Natural killer cell (primary cell): ENCODE data around the gene KCNK18. TPM values are rescaled to one million over a fixed set of nuclear protein-coding genes. Genes with fewer than 3 reads are reported as not detected.

ENCODE experiments used
- ATAC-seq, 3 donors: fragments of 150-1000 bp in 2 of 3; fragments of 200-7000 bp in 1 of 3; cut with Tn5 transposase; 1 replicate in 1 of 3; 2 replicates in 2 of 3; pipeline ENCODE4 v1.10.0; 2021; ENCODE audit warnings: mild to moderate bottlenecking in 2 of 3, moderate library complexity in 2 of 3
- DNase-seq, 2 donors: peaks; one replicate each; pipeline versions ENCODE4 v3.0.0 to v3.0.0-alpha.2; 2013 to 2021; ENCODE audit warnings: mixed read lengths in 1 of 2
- H3K27ac ChIP-seq: one replicate; pipeline ENCODE4 v1.5.1; 2013; ENCODE audit warnings: mild to moderate bottlenecking, low read length
- H3K27me3 ChIP-seq: one replicate; pipeline ENCODE4 v1.6.1; 2013; ENCODE audit warnings: low read length; ENCODE audit not compliant: control insufficient read depth, insufficient read depth
- H3K36me3 ChIP-seq: one replicate; pipeline ENCODE4 v1.6.1; 2013; ENCODE audit warnings: low read length; ENCODE audit not compliant: control insufficient read depth, insufficient read depth
- H3K4me1 ChIP-seq: one replicate; pipeline ENCODE4 v1.6.1; 2013; ENCODE audit warnings: low read length; ENCODE audit not compliant: control insufficient read depth, insufficient read depth
- H3K4me3 ChIP-seq: one replicate; pipeline ENCODE4 v1.5.1; 2013; ENCODE audit warnings: low read length
- H3K9me3 ChIP-seq: one replicate; pipeline ENCODE4 v1.6.1; 2013; ENCODE audit warnings: low read length; ENCODE audit not compliant: control insufficient read depth, insufficient read depth
- H3K27ac Mint-ChIP-seq, 2 donors: one replicate each; pipeline ENCODE4 v1.8.0; 2022; ENCODE audit warnings: mild to moderate bottlenecking in 2 of 2, mixed read lengths in 2 of 2, moderate library complexity in 1 of 2
- H3K27me3 Mint-ChIP-seq, 2 donors: one replicate each; pipeline ENCODE4 v1.8.0; 2022; ENCODE audit warnings: low read depth in 2 of 2, mixed read lengths in 2 of 2
- H3K36me3 Mint-ChIP-seq: one replicate; pipeline ENCODE4 v1.8.0; 2022; ENCODE audit warnings: mixed read lengths
- H3K4me1 Mint-ChIP-seq, 2 donors: one replicate each; pipeline ENCODE4 v1.8.0; 2022; ENCODE audit warnings: mixed read lengths in 2 of 2
- H3K4me3 Mint-ChIP-seq: one replicate; pipeline ENCODE4 v1.8.0; 2022; ENCODE audit warnings: mild to moderate bottlenecking, moderate library complexity, mixed read lengths
- H3K9me3 Mint-ChIP-seq, 2 donors: one replicate each; pipeline ENCODE4 v1.8.0; 2022; ENCODE audit warnings: mixed read lengths in 2 of 2
- CTCF ChIP-seq: fragments of 200-600 bp; IDR thresholded peaks from one replicate; pipeline ENCODE4 v1.8.0; 2022; ENCODE audit warnings: antibody characterized with exemption
- WGBS: methylation state at CpG from one replicate; pipeline ENCODE4 v1.1.7; 2013; ENCODE audit warnings: missing lambda C conversion rate; ENCODE audit not compliant: insufficient coverage; 5-methylcytosine and 5-hydroxymethylcytosine counted together
- intact Hi-C: fragments of 100-400 bp; cut with micrococcal nuclease; formaldehyde crosslinking; loops from one replicate; pipeline ENCODE4 v1.14.2; 2022
- total RNA-seq, 4 donors: library from RNA; stranded (reverse); fragments of 120-200 nt in 1 of 4; gene quantifications; one replicate each; pipeline versions ENCODE4 v1.2.3 to v1.2.4, GENCODE V29; 2013 to 2022

The KCNK18 gene
- total RNA-seq, 3 donors from 2014 or later (not counting 1 experiment from before 2014, with no cell fraction given): not detected

GRCh38 chr10:117253908-117254307 is 56.6 kb downstream of the KCNK18 start:
- Histone ChIP-seq H3K27ac (no peak overlapping the region), H3K4me1 (no peaks in the 10 kb centered on the region), H3K27me3 (no peaks in the 10 kb centered on the region), H3K9me3 (no peaks in the 10 kb centered on the region), H3K36me3 (no peaks in the 10 kb centered on the region), H3K4me3 (no peak overlapping the region)
- Mint-ChIP-seq H3K4me1 (peaks cover 3 to 11% of the 10 kb centered on the region in 2 donors), H3K27ac (no peak overlapping the region), H3K27me3 (peaks cover 7 to 20% of the 10 kb centered on the region in 2 donors), H3K9me3 (no peaks in the 10 kb centered on the region), H3K36me3 (no peaks in the 10 kb centered on the region), H3K4me3 (no peak overlapping the region)
- no peak for ATAC-seq
- TF ChIP-seq CTCF: no peak
- no peak for DNase-seq
- intact Hi-C loops: no loop called here
- WGBS: 85% methylated on average over 9 of the region's 9 CpGs

- H3K4me3 Mint-ChIP-seq: no peak overlapping the region
- no peak overlapping the region for H3K27ac ChIP-seq
- DNase-seq (no peak), ATAC-seq (no peak)
- no peaks in the 10 kb centered on the region for H3K36me3 Mint-ChIP-seq
- WGBS: 80% methylated on average over 9 of the region's 9 CpGs
- H3K27me3 ChIP-seq: no peaks in the 10 kb centered on the region
- no peaks in the 10 kb centered on the region for H3K4me1 ChIP-seq
- intact Hi-C loops: no loop called here
- peaks cover 0 to 8% of the 10 kb centered on the region in 2 donors for H3K4me1 Mint-ChIP-seq
- H3K9me3 ChIP-seq: no peaks in the 10 kb centered on the region
- peaks cover 6 to 20% of the 10 kb centered on the region in 2 donors for H3K27me3 Mint-ChIP-seq
- H3K4me3 ChIP-seq: no peak overlapping the region
- H3K36me3 ChIP-seq: no peaks in the 10 kb centered on the region
- no peak for TF ChIP-seq CTCF
- H3K27ac Mint-ChIP-seq: no peak overlapping the region
- H3K9me3 Mint-ChIP-seq: no peaks in the 10 kb centered on the region
Observed at GRCh38 chr10:117254338-117254737, 57.0 kb downstream of the KCNK18 start.

- intact Hi-C loops: no loop called here
- Histone ChIP-seq H3K4me1 (no peaks in the 10 kb centered on the region), H3K36me3 (no peaks in the 10 kb centered on the region), H3K4me3 (no peak overlapping the region), H3K27me3 (no peaks in the 10 kb centered on the region), H3K9me3 (no peaks in the 10 kb centered on the region), H3K27ac (no peak overlapping the region)
- no peak overlapping the region for H3K4me3 Mint-ChIP-seq
- peaks cover 13 to 26% of the 10 kb centered on the region in 2 donors for H3K27me3 Mint-ChIP-seq
- 85% methylated on average over 26 of the region's 26 CpGs for WGBS
- DNase-seq (no peak), ATAC-seq (no peak)
- H3K27ac Mint-ChIP-seq: no peak overlapping the region
- no peak for TF ChIP-seq CTCF
- H3K36me3 Mint-ChIP-seq: no peaks in the 10 kb centered on the region
- peaks cover 3 to 9% of the 10 kb centered on the region in 2 donors for H3K4me1 Mint-ChIP-seq
- H3K9me3 Mint-ChIP-seq: no peaks in the 10 kb centered on the region
Observed at GRCh38 chr10:117254774-117255735, 57.8 kb downstream of the KCNK18 start.
